ENCODE measurements around the gene SLC19A2. TPM values are rescaled to one million over a fixed set of nuclear protein-coding genes. Genes with fewer than 3 reads are reported as not detected.

Gene SLC19A2
- total RNA-seq, 1 experiment from 2014 or later: 4.9 TPM

DNA sequence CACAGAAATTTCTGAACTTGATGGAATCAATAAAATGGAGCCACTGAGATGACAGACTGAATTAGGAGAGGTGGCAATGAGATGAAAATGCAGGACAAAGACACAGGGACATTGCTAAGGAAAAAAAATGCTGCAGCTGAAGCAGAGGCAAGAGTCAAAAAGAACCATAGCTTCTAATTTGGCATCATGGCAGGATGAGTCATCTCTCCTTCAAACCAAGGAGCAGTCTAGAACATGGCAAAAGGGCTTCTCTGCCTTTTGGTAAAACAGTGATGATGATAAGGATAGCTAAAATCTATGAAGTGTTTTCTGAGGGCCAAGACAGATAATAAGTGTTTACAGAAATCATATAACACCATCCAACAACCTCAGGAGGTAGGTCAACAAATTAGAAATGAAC, 16.8 kb downstream of the SLC19A2 start:
- H3K27me3 ChIP-seq (ENCODE audit: insufficient read depth, low read depth): no peaks in the 10 kb centered on the region
- CTCF ChIA-PET: no interaction called here
- H4K20me1 ChIP-seq (ENCODE audit: insufficient read depth): no peaks in the 10 kb centered on the region
- no peaks in the 10 kb centered on the region for H3K4me1 ChIP-seq (replicated peaks; ENCODE audit: insufficient read depth)
- H3K9me3 ChIP-seq (ENCODE audit: insufficient read depth, low read depth): no peaks in the 10 kb centered on the region
- H3K79me2 ChIP-seq (ENCODE audit: low read depth): no peaks in the 10 kb centered on the region
- H3K36me3 ChIP-seq (ENCODE audit: low read depth): no peaks in the 10 kb centered on the region; the same call in 1 of the 2 replicates
- POLR2A ChIA-PET (ENCODE audit: unreplicated experiment): no interaction called here
- no peak overlapping the region for H3K4me3 ChIP-seq
- peaks cover 4% of the 10 kb centered on the region; the same call in 1 of the 2 replicates for H3F3A ChIP-seq (ENCODE audit: insufficient read depth, low read depth)
- no peak overlapping the region for H2AFZ ChIP-seq
- H3K9me2 ChIP-seq (ENCODE audit: insufficient read depth): no peaks in the 10 kb centered on the region
- TF ChIP-seq EZH2 (IDR thresholded peaks at IDR 0.05; ENCODE audit: low read depth): no peak
- TF ChIP-seq, protein P1, sequence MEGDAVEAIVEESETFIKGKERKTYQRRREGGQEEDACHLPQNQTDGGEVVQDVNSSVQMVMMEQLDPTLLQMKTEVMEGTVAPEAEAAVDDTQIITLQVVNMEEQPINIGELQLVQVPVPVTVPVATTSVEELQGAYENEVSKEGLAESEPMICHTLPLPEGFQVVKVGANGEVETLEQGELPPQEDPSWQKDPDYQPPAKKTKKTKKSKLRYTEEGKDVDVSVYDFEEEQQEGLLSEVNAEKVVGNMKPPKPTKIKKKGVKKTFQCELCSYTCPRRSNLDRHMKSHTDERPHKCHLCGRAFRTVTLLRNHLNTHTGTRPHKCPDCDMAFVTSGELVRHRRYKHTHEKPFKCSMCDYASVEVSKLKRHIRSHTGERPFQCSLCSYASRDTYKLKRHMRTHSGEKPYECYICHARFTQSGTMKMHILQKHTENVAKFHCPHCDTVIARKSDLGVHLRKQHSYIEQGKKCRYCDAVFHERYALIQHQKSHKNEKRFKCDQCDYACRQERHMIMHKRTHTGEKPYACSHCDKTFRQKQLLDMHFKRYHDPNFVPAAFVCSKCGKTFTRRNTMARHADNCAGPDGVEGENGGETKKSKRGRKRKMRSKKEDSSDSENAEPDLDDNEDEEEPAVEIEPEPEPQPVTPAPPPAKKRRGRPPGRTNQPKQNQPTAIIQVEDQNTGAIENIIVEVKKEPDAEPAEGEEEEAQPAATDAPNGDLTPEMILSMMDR (conservative IDR thresholded peaks at IDR 0.05): no peak
- no peak for DNase-seq
- no peak overlapping the region for H3K4me2 ChIP-seq
- H3K27ac ChIP-seq: no peak overlapping the region
- no TSS peak for BruUV-seq (replicated peaks)
- intact Hi-C loops (cut with micrococcal nuclease; ENCODE audit: unreplicated experiment): loop anchor here (5.0 to 10.0 kb wide), 3 partner anchors 243 to 1124 kb away; partner anchors contain the start of gene SELL

GRCh38 chr1:169466259-169467230, 19.2 kb downstream of the SLC19A2 start:
- Histone ChIP-seq H3K36me3 (ENCODE audit: low read depth) (no peaks in the 10 kb centered on the region; the same call in 1 of the 2 replicates), H3F3A (ENCODE audit: insufficient read depth, low read depth) (no peaks in the 10 kb centered on the region), H3K4me1 (replicated peaks; ENCODE audit: insufficient read depth) (no peaks in the 10 kb centered on the region), H3K4me2 (no peak overlapping the region), H3K27me3 (ENCODE audit: insufficient read depth, low read depth) (no peaks in the 10 kb centered on the region), H3K9me2 (ENCODE audit: insufficient read depth) (no peaks in the 10 kb centered on the region), H2AFZ (no peak overlapping the region), H4K20me1 (ENCODE audit: insufficient read depth) (no peaks in the 10 kb centered on the region), H3K79me2 (ENCODE audit: low read depth) (no peaks in the 10 kb centered on the region), H3K4me3 (no peak overlapping the region), H3K9me3 (ENCODE audit: insufficient read depth, low read depth) (no peaks in the 10 kb centered on the region), H3K27ac (no peak overlapping the region)
- ChIA-PET CTCF (interaction anchor here (0.9 kb wide), 1 partner anchor 80 kb away, joined by 3 read pairs; no protein-coding TSS in a partner anchor), POLR2A (ENCODE audit: unreplicated experiment) (no interaction called here)
- TF ChIP-seq, protein P1 (conservative IDR thresholded peaks at IDR 0.05): peak; percentile 67; the same call in 1 of the 2 replicates
- no peak for TF ChIP-seq EZH2 (IDR thresholded peaks at IDR 0.05; ENCODE audit: low read depth)
- BruUV-seq (replicated peaks): no TSS peak
- intact Hi-C loops (cut with micrococcal nuclease; ENCODE audit: unreplicated experiment): loop anchor here (1.0 to 10.0 kb wide), 5 partner anchors 80 to 1122 kb away; partner anchors contain the start of gene SELL
- DNase-seq: peak in 1 of 2 experiments; percentile 29

- no peaks in the 10 kb centered on the region for H3K9me2 ChIP-seq (ENCODE audit: insufficient read depth)
- TF ChIP-seq, protein P1 (conservative IDR thresholded peaks at IDR 0.05): no peak
- TF ChIP-seq EZH2 (IDR thresholded peaks at IDR 0.05; ENCODE audit: low read depth): no peak
- ChIA-PET CTCF (interaction anchor here (0.9 kb wide), 1 partner anchor 81 kb away, joined by 3 read pairs; no protein-coding TSS in a partner anchor), POLR2A (ENCODE audit: unreplicated experiment) (no interaction called here)
- intact Hi-C loops (cut with micrococcal nuclease; ENCODE audit: unreplicated experiment): loop anchor here (5.0 to 10.0 kb wide), 3 partner anchors 247 to 1120 kb away; partner anchors contain the start of gene SELL
- no peaks in the 10 kb centered on the region for H3K4me1 ChIP-seq (replicated peaks; ENCODE audit: insufficient read depth)
- no peaks in the 10 kb centered on the region for H3K79me2 ChIP-seq (ENCODE audit: low read depth)
- no peaks in the 10 kb centered on the region; the same call in 1 of the 2 replicates for H3K36me3 ChIP-seq (ENCODE audit: low read depth)
- H3K4me2 ChIP-seq: no peak overlapping the region
- DNase-seq: no peak
- no TSS peak for BruUV-seq (replicated peaks)
- H2AFZ ChIP-seq: no peak overlapping the region
- H4K20me1 ChIP-seq (ENCODE audit: insufficient read depth): no peaks in the 10 kb centered on the region
- H3K27me3 ChIP-seq (ENCODE audit: insufficient read depth, low read depth): no peaks in the 10 kb centered on the region
- no peaks in the 10 kb centered on the region for H3K9me3 ChIP-seq (ENCODE audit: insufficient read depth, low read depth)
- no peak overlapping the region for H3K27ac ChIP-seq
- H3K4me3 ChIP-seq: no peak overlapping the region
- no peaks in the 10 kb centered on the region for H3F3A ChIP-seq (ENCODE audit: insufficient read depth, low read depth)
Observed at GRCh38 chr1:169465281-169465680, 20.5 kb downstream of the SLC19A2 start.

Data from PC-9 (cell line).